ENCODE data around the gene FRK.
"Not testable (repeated sequence)": the region's sequence is repeated elsewhere in the genome, so short reads cannot be mapped to it uniquely, and the experiment has no call there.

The FRK gene

GRCh38 chr6:115971785-115972184 is 88.9 kb downstream of the FRK start:
- Histone ChIP-seq H3K27me3 (ENCODE audit: control insufficient read depth in 3 of 3, insufficient read depth in 3 of 3, low read depth in 1 of 3, low read length in 3 of 3) (no peaks in the 10 kb centered on the region), H2AFZ (ENCODE audit: low read length) (no peak overlapping the region), H3K14ac (ENCODE audit: low read length) (no peak overlapping the region), H4K8ac (ENCODE audit: low read depth, low read length) (no peak overlapping the region), H3K9ac (ENCODE audit: low read depth, low read length, poor library complexity) (no peak overlapping the region), H3K36me3 (replicated peaks in 1 of 2; ENCODE audit: control insufficient read depth in 2 of 2, insufficient read depth in 2 of 2, low read length in 2 of 2) (no peaks in the 10 kb centered on the region), H3K27ac (replicated peaks; ENCODE audit: low read length) (no peak overlapping the region), H3K4me2 (ENCODE audit: insufficient read depth, low read length, poor library complexity, severe bottlenecking) (no peak overlapping the region), H3K4ac (ENCODE audit: low read length) (no peak overlapping the region), H2AK5ac (ENCODE audit: low read depth, low read length) (no peak overlapping the region), H2BK12ac (ENCODE audit: low read length) (no peak overlapping the region), H4K91ac (ENCODE audit: low read depth, low read length, poor library complexity) (no peak overlapping the region), H3K4me1 (ENCODE audit: control insufficient read depth in 2 of 2, insufficient read depth in 1 of 2, low read depth in 1 of 2, low read length in 2 of 2) (peaks cover 0 to 4% of the 10 kb centered on the region in 2 donors), H2BK15ac (ENCODE audit: low read length) (no peak overlapping the region), H3K9me3 (replicated peaks in 1 of 2; ENCODE audit: control insufficient read depth in 2 of 2, insufficient read depth in 1 of 2, low read depth in 1 of 2, low read length in 2 of 2) (no peaks in the 10 kb centered on the region), H3K4me3 (ENCODE audit: low read length in 2 of 2) (no peak overlapping the region), H2BK5ac (ENCODE audit: low read length) (no peak overlapping the region), H3K79me1 (ENCODE audit: low read depth, low read length) (no peaks in the 10 kb centered on the region), H3K23ac (ENCODE audit: low read depth, low read length, poor library complexity) (no peak overlapping the region), H3K18ac (ENCODE audit: low read length) (no peak overlapping the region), H2BK120ac (ENCODE audit: low read depth, low read length) (no peak overlapping the region)
- no peak for DNase-seq (ENCODE audit: low spot score)
- no CpG with 5 or more reads among the region's 2 CpGs for WGBS, 2 donors (ENCODE audit: extremely low coverage in 2 of 2, insufficient read length in 2 of 2, insufficient replicate concordance in 1 of 2)

GRCh38 chr6:115969930-115970273 is 90.8 kb downstream of the FRK start:
- Histone ChIP-seq H3K9me3 (replicated peaks in 1 of 2; ENCODE audit: control insufficient read depth in 2 of 2, insufficient read depth in 1 of 2, low read depth in 1 of 2, low read length in 2 of 2) (no peaks in the 10 kb centered on the region), H3K36me3 (replicated peaks in 1 of 2; ENCODE audit: control insufficient read depth in 2 of 2, insufficient read depth in 2 of 2, low read length in 2 of 2) (no peaks in the 10 kb centered on the region), H2BK15ac (ENCODE audit: low read length) (no peak overlapping the region), H3K4me1 (ENCODE audit: control insufficient read depth in 2 of 2, insufficient read depth in 1 of 2, low read depth in 1 of 2, low read length in 2 of 2) (peaks cover 0 to 4% of the 10 kb centered on the region in 2 donors), H3K4ac (ENCODE audit: low read length) (no peak overlapping the region), H3K4me3 (ENCODE audit: low read length in 2 of 2) (no peak overlapping the region), H3K23ac (ENCODE audit: low read depth, low read length, poor library complexity) (no peak overlapping the region), H3K4me2 (ENCODE audit: insufficient read depth, low read length, poor library complexity, severe bottlenecking) (no peak overlapping the region), H3K14ac (ENCODE audit: low read length) (no peak overlapping the region), H2BK12ac (ENCODE audit: low read length) (no peak overlapping the region), H3K18ac (ENCODE audit: low read length) (no peak overlapping the region), H2BK5ac (ENCODE audit: low read length) (no peak overlapping the region), H3K27ac (replicated peaks; ENCODE audit: low read length) (no peak overlapping the region), H3K9ac (ENCODE audit: low read depth, low read length, poor library complexity) (no peak overlapping the region), H3K79me1 (ENCODE audit: low read depth, low read length) (no peaks in the 10 kb centered on the region), H4K91ac (ENCODE audit: low read depth, low read length, poor library complexity) (no peak overlapping the region), H4K8ac (ENCODE audit: low read depth, low read length) (no peak overlapping the region), H2AK5ac (ENCODE audit: low read depth, low read length) (no peak overlapping the region), H2AFZ (ENCODE audit: low read length) (no peak overlapping the region), H2BK120ac (ENCODE audit: low read depth, low read length) (no peak overlapping the region), H3K27me3 (ENCODE audit: control insufficient read depth in 3 of 3, insufficient read depth in 3 of 3, low read depth in 1 of 3, low read length in 3 of 3) (no peaks in the 10 kb centered on the region)
- no peak for DNase-seq (ENCODE audit: low spot score)

- Histone ChIP-seq H4K8ac (ENCODE audit: low read depth, low read length) (no peak overlapping the region), H3K79me1 (ENCODE audit: low read depth, low read length) (no peaks in the 10 kb centered on the region), H2BK12ac (ENCODE audit: low read length) (no peak overlapping the region), H3K9me3 (replicated peaks in 1 of 2; ENCODE audit: control insufficient read depth in 2 of 2, insufficient read depth in 1 of 2, low read depth in 1 of 2, low read length in 2 of 2) (no peaks in the 10 kb centered on the region), H3K4ac (ENCODE audit: low read length) (no peak overlapping the region), H2AK5ac (ENCODE audit: low read depth, low read length) (no peak overlapping the region), H3K14ac (ENCODE audit: low read length) (no peak overlapping the region), H3K27ac (replicated peaks; ENCODE audit: low read length) (no peak overlapping the region), H3K27me3 (ENCODE audit: control insufficient read depth in 3 of 3, insufficient read depth in 3 of 3, low read depth in 1 of 3, low read length in 3 of 3) (no peaks in the 10 kb centered on the region), H3K4me3 (ENCODE audit: low read length in 2 of 2) (no peak overlapping the region), H3K9ac (ENCODE audit: low read depth, low read length, poor library complexity) (no peak overlapping the region), H2AFZ (ENCODE audit: low read length) (peak overlapping the region; percentile 53), H3K4me1 (ENCODE audit: control insufficient read depth in 2 of 2, insufficient read depth in 1 of 2, low read depth in 1 of 2, low read length in 2 of 2) (peaks cover 0 to 4% of the 10 kb centered on the region in 2 donors), H3K23ac (ENCODE audit: low read depth, low read length, poor library complexity) (no peak overlapping the region), H2BK120ac (ENCODE audit: low read depth, low read length) (no peak overlapping the region), H3K18ac (ENCODE audit: low read length) (no peak overlapping the region), H2BK15ac (ENCODE audit: low read length) (no peak overlapping the region), H3K4me2 (ENCODE audit: insufficient read depth, low read length, poor library complexity, severe bottlenecking) (no peak overlapping the region), H4K91ac (ENCODE audit: low read depth, low read length, poor library complexity) (no peak overlapping the region), H3K36me3 (replicated peaks in 1 of 2; ENCODE audit: control insufficient read depth in 2 of 2, insufficient read depth in 2 of 2, low read length in 2 of 2) (no peaks in the 10 kb centered on the region), H2BK5ac (ENCODE audit: low read length) (no peak overlapping the region)
- WGBS, 2 donors (ENCODE audit: extremely low coverage in 2 of 2, insufficient read length in 2 of 2, insufficient replicate concordance in 1 of 2) = no CpG with 5 or more reads among the region's 7 CpGs
- peak; percentile 29 for DNase-seq (ENCODE audit: low spot score)
These were observed 91.3 kb downstream of the FRK start for GRCh38 chr6:115969207-115969929.

GRCh38 chr6:115960286-115960685 is 100.4 kb downstream of the FRK start:
- H3K4me2 ChIP-seq (ENCODE audit: insufficient read depth, low read length, poor library complexity, severe bottlenecking); H2AK5ac ChIP-seq (ENCODE audit: low read depth, low read length); H3K36me3 ChIP-seq (replicated peaks in 1 of 2; ENCODE audit: control insufficient read depth in 2 of 2, insufficient read depth in 2 of 2, low read length in 2 of 2); H4K8ac ChIP-seq (ENCODE audit: low read depth, low read length); H3K79me1 ChIP-seq (ENCODE audit: low read depth, low read length); H2BK15ac ChIP-seq (ENCODE audit: low read length); H3K23ac ChIP-seq (ENCODE audit: low read depth, low read length, poor library complexity); H3K27me3 ChIP-seq (ENCODE audit: control insufficient read depth in 3 of 3, insufficient read depth in 3 of 3, low read depth in 1 of 3, low read length in 3 of 3); H3K18ac ChIP-seq (ENCODE audit: low read length); DNase-seq (ENCODE audit: low spot score); H2BK12ac ChIP-seq (ENCODE audit: low read length); H2AFZ ChIP-seq (ENCODE audit: low read length); H3K4me1 ChIP-seq (ENCODE audit: control insufficient read depth in 2 of 2, insufficient read depth in 1 of 2, low read depth in 1 of 2, low read length in 2 of 2); H3K4ac ChIP-seq (ENCODE audit: low read length); H2BK120ac ChIP-seq (ENCODE audit: low read depth, low read length); H3K4me3 ChIP-seq (ENCODE audit: low read length in 2 of 2); H2BK5ac ChIP-seq (ENCODE audit: low read length); H3K9me3 ChIP-seq (replicated peaks in 1 of 2; ENCODE audit: control insufficient read depth in 2 of 2, insufficient read depth in 1 of 2, low read depth in 1 of 2, low read length in 2 of 2); H3K9ac ChIP-seq (ENCODE audit: low read depth, low read length, poor library complexity); H4K91ac ChIP-seq (ENCODE audit: low read depth, low read length, poor library complexity); H3K14ac ChIP-seq (ENCODE audit: low read length); H3K27ac ChIP-seq (replicated peaks; ENCODE audit: low read length): not testable (repeated sequence)
- WGBS, 2 donors (ENCODE audit: extremely low coverage in 2 of 2, insufficient read length in 2 of 2, insufficient replicate concordance in 1 of 2) = no CpG with 5 or more reads among the region's 17 CpGs
